Muscle of leg (tissue), 11 donors: ENCODE measurements around the gene B3GALT6. TPM values are rescaled to one million over a fixed set of nuclear protein-coding genes. Genes with fewer than 3 reads are reported as not detected.

Experiments
- DNase-seq: peaks from one replicate; pipeline ENCODE4 v3.0.0; 2013
- H3K27ac ChIP-seq: one replicate; pipeline ENCODE4 v1.5.1; 2013; ENCODE audit warnings: mild to moderate bottlenecking, low read length, control low read depth
- H3K27me3 ChIP-seq: one replicate; pipeline ENCODE4 v1.6.1; 2013; ENCODE audit warnings: low read length; ENCODE audit not compliant: control insufficient read depth, insufficient read depth
- H3K36me3 ChIP-seq: one replicate; pipeline ENCODE4 v1.6.1; 2013; ENCODE audit warnings: low read length; ENCODE audit not compliant: control insufficient read depth, insufficient read depth
- H3K4me1 ChIP-seq: one replicate; pipeline ENCODE4 v1.6.1; 2013; ENCODE audit warnings: low read length; ENCODE audit not compliant: control insufficient read depth, insufficient read depth
- H3K4me3 ChIP-seq: one replicate; pipeline ENCODE4 v1.5.1; 2013; ENCODE audit warnings: low read length, control low read depth
- H3K9me3 ChIP-seq: replicated peaks from 2 replicates; pipeline ENCODE4 v1.6.1; 2013; ENCODE audit warnings: low read depth, low read length; ENCODE audit not compliant: control insufficient read depth
- WGBS: methylation state at CpG from one replicate; pipeline ENCODE4 v1.1.5; 2013; ENCODE audit warnings: missing lambda C conversion rate; ENCODE audit not compliant: insufficient coverage; 5-methylcytosine and 5-hydroxymethylcytosine counted together
- polyA plus RNA-seq, 8 donors: library from polyadenylated mRNA; unstranded; fragments of 120-200 nt; gene quantifications; one replicate each; pipeline versions ENCODE4 v1.2.1 to v1.2.3, GENCODE V29; 2013; ENCODE audit warnings: inconsistent platforms in 1 of 8, low replicate concordance in 1 of 8; ENCODE audit not compliant: insufficient read length in 8 of 8, insufficient read depth in 1 of 8
- total RNA-seq: library from RNA; stranded (reverse); fragments of 120-200 nt; gene quantifications from one replicate; pipeline ENCODE4 v1.2.4, GENCODE V29; 2013

B3GALT6 gene
- total and polyA plus RNA-seq, 9 donors, result 19.0 to 22.8 (median 21.2) TPM

- no peak for DNase-seq
- Histone ChIP-seq H3K4me3 (no peak overlapping the region), H3K4me1 (peaks cover 10% of the 10 kb centered on the region)
Measured at GRCh38 chr1:1278620-1279019, 46.6 kb downstream of the B3GALT6 start.

GRCh38 chr1:1279028-1279427, 47.0 kb downstream of the B3GALT6 start:
- no peaks in the 10 kb centered on the region for H3K9me3 ChIP-seq
- peaks cover 10% of the 10 kb centered on the region for H3K4me1 ChIP-seq
- H3K36me3 ChIP-seq, result no peaks in the 10 kb centered on the region
- no peaks in the 10 kb centered on the region for H3K27me3 ChIP-seq
- no peak for DNase-seq
- WGBS, result 94% methylated on average over 13 of the region's 17 CpGs
- H3K4me3 ChIP-seq, result no peak overlapping the region
- no peak overlapping the region for H3K27ac ChIP-seq

More at GRCh38 chr1:1278620-1279019, 46.6 kb downstream of the B3GALT6 start:
- Histone ChIP-seq H3K36me3 (no peaks in the 10 kb centered on the region), H3K27me3 (no peaks in the 10 kb centered on the region), H3K27ac (no peak overlapping the region), H3K9me3 (no peaks in the 10 kb centered on the region)
- 92% methylated on average over 12 of the region's 13 CpGs for WGBS

- 94% methylated on average over 14 of the region's 21 CpGs for WGBS
- Histone ChIP-seq H3K27ac (no peak overlapping the region), H3K4me3 (no peak overlapping the region), H3K9me3 (no peaks in the 10 kb centered on the region), H3K27me3 (no peaks in the 10 kb centered on the region), H3K36me3 (no peaks in the 10 kb centered on the region), H3K4me1 (no peaks in the 10 kb centered on the region)
- DNase-seq, result no peak
Measured at GRCh38 chr1:1280782-1281481, 48.9 kb downstream of the B3GALT6 start.

- no peak for DNase-seq
- H3K27ac ChIP-seq, result no peak overlapping the region
- whole genome bisulfite sequencing, result 64% methylated on average over 26 of the region's 26 CpGs
- H3K9me3 ChIP-seq, result no peaks in the 10 kb centered on the region
- H3K27me3 ChIP-seq, result peaks cover 2% of the 10 kb centered on the region
- no peaks in the 10 kb centered on the region for H3K36me3 ChIP-seq
- no peak overlapping the region for H3K4me3 ChIP-seq
- no peaks in the 10 kb centered on the region for H3K4me1 ChIP-seq
Measured at GRCh38 chr1:1281533-1282321, 49.7 kb downstream of the B3GALT6 start.

DNA sequence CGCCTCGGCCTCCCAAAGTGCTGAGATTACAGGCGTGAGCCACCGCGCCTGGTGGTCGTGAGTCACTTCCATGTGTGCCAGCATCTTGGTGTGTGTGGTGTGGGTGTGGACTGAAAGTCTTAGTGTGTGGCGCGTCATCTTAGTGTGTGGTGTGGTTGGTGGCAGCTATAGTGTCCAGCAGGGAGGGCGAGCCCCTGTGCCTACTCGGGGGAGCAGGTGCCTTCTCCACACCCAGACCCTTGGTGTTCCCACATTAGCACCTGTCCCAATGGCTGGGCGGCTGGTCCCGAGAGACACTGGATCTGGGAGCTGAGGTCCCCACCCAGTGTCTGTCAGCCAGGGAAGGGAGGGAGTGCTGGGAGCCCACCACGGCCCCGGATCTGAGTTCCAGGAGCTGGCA, 51.0 kb downstream of the B3GALT6 start:
- DNase-seq, result no peak
- no peaks in the 10 kb centered on the region for H3K9me3 ChIP-seq
- no peaks in the 10 kb centered on the region for H3K36me3 ChIP-seq
- H3K27me3 ChIP-seq, result peaks cover 2% of the 10 kb centered on the region
- no peak overlapping the region for H3K4me3 ChIP-seq
- H3K27ac ChIP-seq, result no peak overlapping the region
- no peaks in the 10 kb centered on the region for H3K4me1 ChIP-seq
- WGBS, result 83% methylated on average over 10 of the region's 14 CpGs

DNA sequence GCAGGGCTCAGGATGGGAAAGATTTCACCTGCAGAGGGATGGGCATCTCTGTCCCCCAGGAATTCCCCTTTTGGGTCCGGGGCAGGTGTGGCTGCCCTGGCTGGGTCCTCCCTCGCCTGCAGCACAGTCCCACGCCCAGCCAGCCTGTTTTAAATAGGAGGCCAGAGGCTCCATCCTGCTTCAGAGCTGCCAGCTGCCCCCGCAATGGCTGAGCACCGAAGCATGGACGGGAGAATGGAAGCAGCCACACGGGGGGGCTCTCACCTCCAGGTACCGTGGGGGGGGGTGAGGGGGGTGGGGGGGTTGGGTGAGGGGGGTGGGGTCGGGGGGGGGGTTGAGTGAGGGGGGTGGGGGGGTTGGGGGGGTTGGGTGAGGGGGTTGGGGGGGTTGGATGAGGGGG, 51.8 kb downstream of the B3GALT6 start:
- Histone ChIP-seq H3K9me3 (no peaks in the 10 kb centered on the region), H3K4me1 (no peaks in the 10 kb centered on the region), H3K27ac (no peak overlapping the region), H3K36me3 (no peaks in the 10 kb centered on the region), H3K4me3 (no peak overlapping the region), H3K27me3 (peaks cover 2% of the 10 kb centered on the region)
- no peak for DNase-seq
- 0% methylated on average over 2 of the region's 9 CpGs for WGBS

Other genes starting within 250 kb of the B3GALT6 start
- 39.4 TPM for gene HES4, start 232.1 kb upstream of the B3GALT6 start, total RNA-seq
- gene HES4, start 232.1 kb upstream of the B3GALT6 start, polyA plus RNA-seq, result 10 to 100 TPM; 14.4 to 31.3 (median 19.4) TPM
- gene ISG15, start 218.7 kb upstream of the B3GALT6 start, total RNA-seq, result 18.8 TPM
- 10 to 100 TPM in 5 of 8 donors, 1 to 10 TPM in 3; 8.2 to 14.3 (median 12.3) TPM for gene ISG15, start 218.7 kb upstream of the B3GALT6 start, polyA plus RNA-seq
- gene AGRN, start 212.1 kb upstream of the B3GALT6 start, total RNA-seq, result 16.0 TPM
- gene AGRN, start 212.1 kb upstream of the B3GALT6 start, polyA plus RNA-seq, result 10 to 100 TPM; 35.9 to 92.0 (median 58.4) TPM
- 0.09 TPM for gene RNF223, start 157.9 kb upstream of the B3GALT6 start, total RNA-seq
- under 1 TPM in 6 of 8 donors, not detected in 2; 0.08 to 0.23 (median 0.09) TPM for gene RNF223, start 157.9 kb upstream of the B3GALT6 start, polyA plus RNA-seq
- 4.5 TPM for gene C1orf159, start 116.1 kb upstream of the B3GALT6 start, total RNA-seq
- gene C1orf159, start 116.1 kb upstream of the B3GALT6 start, polyA plus RNA-seq, result 1 to 10 TPM; 4.5 to 8.4 (median 6.7) TPM
- 0.09 TPM for gene TTLL10, start 58.4 kb upstream of the B3GALT6 start, total RNA-seq
- gene TTLL10, start 58.4 kb upstream of the B3GALT6 start, polyA plus RNA-seq, result under 1 TPM in 7 of 8 donors, not detected in 1; 0.11 to 0.59 (median 0.37) TPM
- gene TNFRSF18, start 25.6 kb upstream of the B3GALT6 start, total RNA-seq, result 2.7 TPM
- 1 to 10 TPM; 1.8 to 7.4 (median 3.3) TPM for gene TNFRSF18, start 25.6 kb upstream of the B3GALT6 start, polyA plus RNA-seq
- 3.2 TPM for gene TNFRSF4, start 18.1 kb upstream of the B3GALT6 start, total RNA-seq
- gene TNFRSF4, start 18.1 kb upstream of the B3GALT6 start, polyA plus RNA-seq, result 1 to 10 TPM; 1.5 to 3.3 (median 2.0) TPM
- gene SDF4, start 236 bp upstream of the B3GALT6 start, total RNA-seq, result 57.2 TPM
- 100 to 1,000 TPM in 4 of 8 donors, 10 to 100 TPM in 4; 87.5 to 117 (median 99.6) TPM for gene SDF4, start 236 bp upstream of the B3GALT6 start, polyA plus RNA-seq
- gene C1QTNF12, start 14.5 kb downstream of the B3GALT6 start, total RNA-seq, result 8.2 TPM
- gene C1QTNF12, start 14.5 kb downstream of the B3GALT6 start, polyA plus RNA-seq, result 1 to 10 TPM; 1.9 to 8.7 (median 4.5) TPM
- 29.6 TPM for gene UBE2J2, start 41.6 kb downstream of the B3GALT6 start, total RNA-seq
- 10 to 100 TPM; 36.0 to 48.3 (median 41.5) TPM for gene UBE2J2, start 41.6 kb downstream of the B3GALT6 start, polyA plus RNA-seq
- 2.9 TPM for gene SCNN1D, start 48.2 kb downstream of the B3GALT6 start, total RNA-seq
- gene SCNN1D, start 48.2 kb downstream of the B3GALT6 start, polyA plus RNA-seq, result 1 to 10 TPM; 2.9 to 8.5 (median 4.8) TPM
- gene ACAP3, start 75.7 kb downstream of the B3GALT6 start, total RNA-seq, result 29.0 TPM
- gene ACAP3, start 75.7 kb downstream of the B3GALT6 start, polyA plus RNA-seq, result 10 to 100 TPM; 28.2 to 63.5 (median 52.3) TPM
- 7.8 TPM for gene PUSL1, start 76.4 kb downstream of the B3GALT6 start, total RNA-seq
- 1 to 10 TPM; 6.1 to 8.6 (median 7.2) TPM for gene PUSL1, start 76.4 kb downstream of the B3GALT6 start, polyA plus RNA-seq
- gene INTS11, start 92.4 kb downstream of the B3GALT6 start, total RNA-seq, result 55.9 TPM
- 100 to 1,000 TPM in 1 of 8 donors, 10 to 100 TPM in 7; 69.3 to 100 (median 86.6) TPM for gene INTS11, start 92.4 kb downstream of the B3GALT6 start, polyA plus RNA-seq
- gene CPTP, start 92.6 kb downstream of the B3GALT6 start, total RNA-seq, result 12.5 TPM
- gene CPTP, start 92.6 kb downstream of the B3GALT6 start, polyA plus RNA-seq, result 10 to 100 TPM; 14.7 to 19.6 (median 17.8) TPM
- gene TAS1R3, start 99.0 kb downstream of the B3GALT6 start, total RNA-seq, result 2.4 TPM
- 1 to 10 TPM in 7 of 8 donors, under 1 TPM in 1; 0.96 to 3.8 (median 2.4) TPM for gene TAS1R3, start 99.0 kb downstream of the B3GALT6 start, polyA plus RNA-seq
- 45.8 TPM for gene DVL1, start 117.2 kb downstream of the B3GALT6 start, total RNA-seq
- 10 to 100 TPM; 38.2 to 50.5 (median 46.7) TPM for gene DVL1, start 117.2 kb downstream of the B3GALT6 start, polyA plus RNA-seq
- gene MXRA8, start 126.3 kb downstream of the B3GALT6 start, total RNA-seq, result 87.9 TPM
- 100 to 1,000 TPM in 1 of 8 donors, 10 to 100 TPM in 7; 56.2 to 113 (median 83.5) TPM for gene MXRA8, start 126.3 kb downstream of the B3GALT6 start, polyA plus RNA-seq
- gene AURKAIP1, start 143.0 kb downstream of the B3GALT6 start, total RNA-seq, result 74.8 TPM
- 10 to 100 TPM; 66.7 to 93.6 (median 74.7) TPM for gene AURKAIP1, start 143.0 kb downstream of the B3GALT6 start, polyA plus RNA-seq
- 124 TPM for gene CCNL2, start 167.1 kb downstream of the B3GALT6 start, total RNA-seq
- 100 to 1,000 TPM; 101 to 205 (median 156) TPM for gene CCNL2, start 167.1 kb downstream of the B3GALT6 start, polyA plus RNA-seq
- gene MRPL20, start 175.1 kb downstream of the B3GALT6 start, total RNA-seq, result 99.3 TPM
- 100 to 1,000 TPM in 5 of 8 donors, 10 to 100 TPM in 3; 97.9 to 121 (median 105) TPM for gene MRPL20, start 175.1 kb downstream of the B3GALT6 start, polyA plus RNA-seq
- 13.9 TPM for gene ANKRD65, start 189.0 kb downstream of the B3GALT6 start, total RNA-seq
- 10 to 100 TPM; 10.6 to 24.1 (median 16.8) TPM for gene ANKRD65, start 189.0 kb downstream of the B3GALT6 start, polyA plus RNA-seq
- 32.9 TPM for gene VWA1, start 203.5 kb downstream of the B3GALT6 start, total RNA-seq
- gene VWA1, start 203.5 kb downstream of the B3GALT6 start, polyA plus RNA-seq, result 10 to 100 TPM; 58.5 to 99.5 (median 68.3) TPM
- 0.22 TPM for gene ATAD3C, start 217.5 kb downstream of the B3GALT6 start, total RNA-seq
- gene ATAD3C, start 217.5 kb downstream of the B3GALT6 start, polyA plus RNA-seq, result 1 to 10 TPM in 3 of 8 donors, under 1 TPM in 5; 0.28 to 1.2 (median 0.49) TPM
- gene ATAD3B, start 239.5 kb downstream of the B3GALT6 start, total RNA-seq, result 13.7 TPM
- 10 to 100 TPM in 7 of 8 donors, 1 to 10 TPM in 1; 9.6 to 16.5 (median 14.5) TPM for gene ATAD3B, start 239.5 kb downstream of the B3GALT6 start, polyA plus RNA-seq